K562 (cell line): ENCODE data around the gene MOB1A. TPM values are rescaled to one million over a fixed set of nuclear protein-coding genes. Genes with fewer than 3 reads are reported as not detected.

ENCODE experiments used
- ATF7 ChIP-seq: fragments of 450-650 bp; IDR thresholded peaks from 2 replicates; pipeline ENCODE4 v1.7.1; 2014; ENCODE audit warnings: mild to moderate bottlenecking, moderate library complexity
- BHLHE40 ChIP-seq: IDR thresholded peaks from 2 replicates; pipeline ENCODE4 v1.6.1; 2011; ENCODE audit warnings: low read length, improper control_type of control experiment
- CBX1 ChIP-seq: sonication (generic); IDR thresholded peaks from 2 replicates; pipeline ENCODE4 v1.6.1; 2016; ENCODE audit warnings: antibody characterized with exemption, low read depth, mild to moderate bottlenecking
- CBX3 ChIP-seq, 2 experiments: IDR thresholded peaks; 1 replicate in 1 of 2; 2 replicates in 1 of 2; pipeline ENCODE4 v1.6.1; 2012; ENCODE audit warnings: inconsistent platforms in 2 of 2, low read length in 2 of 2, borderline replicate concordance in 1 of 2, control low read depth in 1 of 2
- CHD2 ChIP-seq: IDR thresholded peaks from 2 replicates; pipeline ENCODE4 v1.6.1; 2011; ENCODE audit warnings: low read depth, low read length
- CSDE1 ChIP-seq, 2 experiments: fragments of 450-650 bp; IDR thresholded peaks; 2 replicates each; pipeline ENCODE4 v1.6.1; 2016; ENCODE audit warnings: mild to moderate bottlenecking in 1 of 2
- GTF2F1 ChIP-seq: IDR thresholded peaks from 2 replicates; pipeline ENCODE4 v1.6.1; 2011; ENCODE audit warnings: low read depth, low read length, improper control_type of control experiment
- NCOA6 ChIP-seq: fragments of 450-650 bp; IDR thresholded peaks from 2 replicates; pipeline ENCODE4 v1.6.1; 2017; ENCODE audit warnings: mild to moderate bottlenecking
- NEUROD1 ChIP-seq: fragments of 150-350 bp; IDR thresholded peaks from 2 replicates; pipeline ENCODE4 v1.6.1; 2014; ENCODE audit warnings: borderline replicate concordance, low read length, low read depth; ENCODE audit not compliant: partially characterized antibody
- NFYB ChIP-seq: IDR thresholded peaks from 2 replicates; pipeline ENCODE4 v1.6.1; 2011; ENCODE audit warnings: mild to moderate bottlenecking, moderate library complexity; ENCODE audit not compliant: insufficient read length; ENCODE audit errors: extremely low read depth
- NR2C2 ChIP-seq, 2 experiments: fragments of 200-800 bp in 1 of 2; sonication (Bioruptor generic) in 1 of 2; sonication (generic) in 1 of 2; formaldehyde crosslinking in 1 of 2; IDR thresholded peaks; 2 replicates each; pipeline versions ENCODE4 v1.6.1 to v1.8.0; 2016 to 2022; ENCODE audit warnings: mild to moderate bottlenecking in 1 of 2, missing compliant biosample characterization in 1 of 2, missing genetic modification characterization in 1 of 2, missing genetic modification reagents in 1 of 2
- SIX5 ChIP-seq, 2 experiments: IDR thresholded peaks; 2 replicates each; pipeline ENCODE4 v1.6.1; 2011; ENCODE audit warnings: low read length in 2 of 2, borderline replicate concordance in 1 of 2, low read depth in 1 of 2, mild to moderate bottlenecking in 1 of 2, moderate library complexity in 1 of 2; ENCODE audit not compliant: insufficient read depth in 1 of 2
- ZC3H8 ChIP-seq: fragments of 450-650 bp; IDR thresholded peaks from 2 replicates; pipeline ENCODE4 v1.6.1; 2017
- ZNF699 ChIP-seq: fragments of 250-450 bp; sonication (Bioruptor Pico); IDR thresholded peaks from 2 replicates; pipeline ENCODE4 v1.8.0; 2021; ENCODE audit warnings: mild to moderate bottlenecking, moderate library complexity; ENCODE audit not compliant: insufficient replicate concordance
- ZNF830 ChIP-seq: fragments of 250-450 bp; sonication (Bioruptor Pico); IDR thresholded peaks from 2 replicates; pipeline ENCODE4 v1.5.0; 2021; ENCODE audit warnings: mild to moderate bottlenecking
- polyA plus RNA-seq, 8 experiments: library from polyadenylated mRNA; depleted of rRNA in 4 of 8; stranded (reverse) in 5 of 8; unstranded in 3 of 8; fragments of >200 nt; fragmentation: Nextera tagmentation in 2 of 8; fragmentation: Illumina TruSeq in 1 of 8; extraction: Ambion mirVana in 2 of 8; extraction: Trizol in 1 of 8; gene quantifications; 2 replicates each; pipeline versions ENCODE4 v1.2.1 to v1.2.3, GENCODE V29; 2011 to 2014; ENCODE audit warnings: inconsistent platforms in 1 of 8, missing spikeins in 1 of 8
- total RNA-seq, 7 experiments: library from RNA; depleted of rRNA in 6 of 7; stranded (reverse); fragments of >200 nt in 6 of 7; fragmentation: Illumina TruSeq in 2 of 7; extraction: Trizol in 2 of 7; gene quantifications; 2 replicates each; pipeline versions ENCODE4 v1.2.1 to v1.2.3, GENCODE V29; 2011 to 2021; ENCODE audit warnings: low replicate concordance in 1 of 7
- TF ChIP-seq, protein P1 (sequence below): sonication (generic); formaldehyde crosslinking; IDR thresholded peaks from 2 replicates; pipeline ENCODE4 v1.8.0; 2022; ENCODE audit warnings: mild to moderate bottlenecking, missing genetic modification reagents
- TF ChIP-seq, protein P2 (sequence below): fragments of 250-450 bp; sonication (Bioruptor Pico); IDR thresholded peaks from 2 replicates; pipeline ENCODE4 v1.4.0; 2020; ENCODE audit warnings: mild to moderate bottlenecking, moderate library complexity
- TF ChIP-seq, protein P3 (sequence below): sonication (generic); formaldehyde crosslinking; IDR thresholded peaks from 2 replicates; pipeline ENCODE4 v1.8.1; 2023; ENCODE audit warnings: mild to moderate bottlenecking, missing genetic modification reagents

MOB1A gene
- total and polyA plus RNA-seq, 9 of the 15 experiments (the other 6 are each of a cell fraction or from before 2014, with no cell fraction given), result 24.8 to 100 (median 60.2) TPM

DNA sequence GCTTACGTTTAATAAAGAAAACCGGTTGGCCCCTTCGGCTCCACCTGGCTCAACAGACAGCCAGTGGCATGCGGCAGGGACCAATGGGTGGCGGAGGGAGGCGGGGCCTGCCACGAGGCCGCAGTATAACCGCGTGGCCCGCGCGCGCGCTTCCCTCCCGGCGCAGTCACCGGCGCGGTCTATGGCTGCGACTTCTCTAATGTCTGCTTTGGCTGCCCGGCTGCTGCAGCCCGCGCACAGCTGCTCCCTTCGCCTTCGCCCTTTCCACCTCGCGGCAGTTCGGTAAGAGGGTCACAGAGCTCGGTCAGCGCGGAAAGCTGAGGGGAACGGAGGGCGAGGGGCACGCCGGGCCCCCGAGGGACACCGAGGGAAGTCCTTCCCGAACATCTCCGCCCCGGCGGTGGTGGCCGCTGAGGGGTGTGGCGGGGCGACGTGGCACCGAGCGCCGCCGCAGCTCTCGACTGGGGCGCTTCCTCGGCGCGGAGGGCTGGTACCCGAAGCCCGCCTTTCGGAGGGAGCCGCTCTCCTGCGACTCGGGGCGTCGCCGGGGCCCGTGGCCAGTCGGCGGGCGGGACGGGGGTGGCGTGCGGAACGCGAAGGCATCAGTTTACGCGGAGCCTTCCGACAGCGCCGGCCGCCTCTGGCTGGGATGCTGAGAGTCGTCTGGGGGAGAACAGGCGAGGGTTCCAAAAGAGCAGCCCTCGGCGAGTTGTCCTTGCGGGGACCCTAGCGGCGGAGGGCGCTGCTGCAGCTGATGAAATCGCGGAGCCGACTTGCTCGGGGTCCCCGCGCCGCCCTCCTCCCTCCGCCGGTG is 20.0 kb upstream of the MOB1A start, which contains the start of gene MTHFD2 (continued):
- TF ChIP-seq, protein P1, sequence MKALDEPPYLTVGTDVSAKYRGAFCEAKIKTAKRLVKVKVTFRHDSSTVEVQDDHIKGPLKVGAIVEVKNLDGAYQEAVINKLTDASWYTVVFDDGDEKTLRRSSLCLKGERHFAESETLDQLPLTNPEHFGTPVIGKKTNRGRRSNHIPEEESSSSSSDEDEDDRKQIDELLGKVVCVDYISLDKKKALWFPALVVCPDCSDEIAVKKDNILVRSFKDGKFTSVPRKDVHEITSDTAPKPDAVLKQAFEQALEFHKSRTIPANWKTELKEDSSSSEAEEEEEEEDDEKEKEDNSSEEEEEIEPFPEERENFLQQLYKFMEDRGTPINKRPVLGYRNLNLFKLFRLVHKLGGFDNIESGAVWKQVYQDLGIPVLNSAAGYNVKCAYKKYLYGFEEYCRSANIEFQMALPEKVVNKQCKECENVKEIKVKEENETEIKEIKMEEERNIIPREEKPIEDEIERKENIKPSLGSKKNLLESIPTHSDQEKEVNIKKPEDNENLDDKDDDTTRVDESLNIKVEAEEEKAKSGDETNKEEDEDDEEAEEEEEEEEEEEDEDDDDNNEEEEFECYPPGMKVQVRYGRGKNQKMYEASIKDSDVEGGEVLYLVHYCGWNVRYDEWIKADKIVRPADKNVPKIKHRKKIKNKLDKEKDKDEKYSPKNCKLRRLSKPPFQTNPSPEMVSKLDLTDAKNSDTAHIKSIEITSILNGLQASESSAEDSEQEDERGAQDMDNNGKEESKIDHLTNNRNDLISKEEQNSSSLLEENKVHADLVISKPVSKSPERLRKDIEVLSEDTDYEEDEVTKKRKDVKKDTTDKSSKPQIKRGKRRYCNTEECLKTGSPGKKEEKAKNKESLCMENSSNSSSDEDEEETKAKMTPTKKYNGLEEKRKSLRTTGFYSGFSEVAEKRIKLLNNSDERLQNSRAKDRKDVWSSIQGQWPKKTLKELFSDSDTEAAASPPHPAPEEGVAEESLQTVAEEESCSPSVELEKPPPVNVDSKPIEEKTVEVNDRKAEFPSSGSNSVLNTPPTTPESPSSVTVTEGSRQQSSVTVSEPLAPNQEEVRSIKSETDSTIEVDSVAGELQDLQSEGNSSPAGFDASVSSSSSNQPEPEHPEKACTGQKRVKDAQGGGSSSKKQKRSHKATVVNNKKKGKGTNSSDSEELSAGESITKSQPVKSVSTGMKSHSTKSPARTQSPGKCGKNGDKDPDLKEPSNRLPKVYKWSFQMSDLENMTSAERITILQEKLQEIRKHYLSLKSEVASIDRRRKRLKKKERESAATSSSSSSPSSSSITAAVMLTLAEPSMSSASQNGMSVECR, result peak; percentile 85
- TF ChIP-seq ZNF830 (CRISPR knock-in tag) (peak; percentile 92; the same call in 1 of the 2 replicates), NCOA6 (no peak), NR2C2 (CRISPR knock-in tag; IDR thresholded peaks at IDR 0.05) (no peak), NR2C2 (tag; IDR thresholded peaks at IDR 0.05) (no peak), NFYB (peak; percentile 89), BHLHE40 (peak; percentile 45; the same call in 1 of the 2 replicates), CSDE1 (IDR thresholded peaks at IDR 0.05) (no peak), ZNF699 (CRISPR knock-in tag) (no peak), ZC3H8 (no peak), CHD2 (peak; percentile 72), SIX5 (IDR thresholded peaks at IDR 0.05; ENCODE audit: borderline replicate concordance in 1 of 2, insufficient read depth in 1 of 2, low read depth in 1 of 2, low read length in 2 of 2) (no peak), GTF2F1 (peak; percentile 98), NEUROD1 (peak; percentile 84), CBX3 (IDR thresholded peaks at IDR 0.05; ENCODE audit: borderline replicate concordance in 1 of 2, low read length in 2 of 2) (peak in 1 of 2 experiments; percentile 36; a peak in 1 of 3 replicates), CBX1 (peak; percentile 86), ATF7 (peak; percentile 77)
- TF ChIP-seq, protein P2, sequence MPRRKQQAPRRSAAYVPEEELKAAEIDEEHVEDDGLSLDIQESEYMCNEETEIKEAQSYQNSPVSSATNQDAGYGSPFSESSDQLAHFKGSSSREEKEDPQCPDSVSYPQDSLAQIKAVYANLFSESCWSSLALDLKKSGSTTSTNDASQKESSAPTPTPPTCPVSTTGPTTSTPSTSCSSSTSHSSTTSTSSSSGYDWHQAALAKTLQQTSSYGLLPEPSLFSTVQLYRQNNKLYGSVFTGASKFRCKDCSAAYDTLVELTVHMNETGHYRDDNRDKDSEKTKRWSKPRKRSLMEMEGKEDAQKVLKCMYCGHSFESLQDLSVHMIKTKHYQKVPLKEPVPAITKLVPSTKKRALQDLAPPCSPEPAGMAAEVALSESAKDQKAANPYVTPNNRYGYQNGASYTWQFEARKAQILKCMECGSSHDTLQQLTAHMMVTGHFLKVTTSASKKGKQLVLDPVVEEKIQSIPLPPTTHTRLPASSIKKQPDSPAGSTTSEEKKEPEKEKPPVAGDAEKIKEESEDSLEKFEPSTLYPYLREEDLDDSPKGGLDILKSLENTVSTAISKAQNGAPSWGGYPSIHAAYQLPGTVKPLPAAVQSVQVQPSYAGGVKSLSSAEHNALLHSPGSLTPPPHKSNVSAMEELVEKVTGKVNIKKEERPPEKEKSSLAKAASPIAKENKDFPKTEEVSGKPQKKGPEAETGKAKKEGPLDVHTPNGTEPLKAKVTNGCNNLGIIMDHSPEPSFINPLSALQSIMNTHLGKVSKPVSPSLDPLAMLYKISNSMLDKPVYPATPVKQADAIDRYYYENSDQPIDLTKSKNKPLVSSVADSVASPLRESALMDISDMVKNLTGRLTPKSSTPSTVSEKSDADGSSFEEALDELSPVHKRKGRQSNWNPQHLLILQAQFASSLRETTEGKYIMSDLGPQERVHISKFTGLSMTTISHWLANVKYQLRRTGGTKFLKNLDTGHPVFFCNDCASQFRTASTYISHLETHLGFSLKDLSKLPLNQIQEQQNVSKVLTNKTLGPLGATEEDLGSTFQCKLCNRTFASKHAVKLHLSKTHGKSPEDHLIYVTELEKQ (CRISPR knock-in tag), result no peak
- TF ChIP-seq, protein P3, sequence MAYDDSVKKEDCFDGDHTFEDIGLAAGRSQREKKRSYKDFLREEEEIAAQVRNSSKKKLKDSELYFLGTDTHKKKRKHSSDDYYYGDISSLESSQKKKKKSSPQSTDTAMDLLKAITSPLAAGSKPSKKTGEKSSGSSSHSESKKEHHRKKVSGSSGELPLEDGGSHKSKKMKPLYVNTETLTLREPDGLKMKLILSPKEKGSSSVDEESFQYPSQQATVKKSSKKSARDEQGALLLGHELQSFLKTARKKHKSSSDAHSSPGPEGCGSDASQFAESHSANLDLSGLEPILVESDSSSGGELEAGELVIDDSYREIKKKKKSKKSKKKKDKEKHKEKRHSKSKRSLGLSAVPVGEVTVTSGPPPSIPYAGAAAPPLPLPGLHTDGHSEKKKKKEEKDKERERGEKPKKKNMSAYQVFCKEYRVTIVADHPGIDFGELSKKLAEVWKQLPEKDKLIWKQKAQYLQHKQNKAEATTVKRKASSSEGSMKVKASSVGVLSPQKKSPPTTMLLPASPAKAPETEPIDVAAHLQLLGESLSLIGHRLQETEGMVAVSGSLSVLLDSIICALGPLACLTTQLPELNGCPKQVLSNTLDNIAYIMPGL (CRISPR knock-in tag), result peak; percentile 94
